Measurements from ENCODE around the gene DUSP6. TPM values are rescaled to one million over a fixed set of nuclear protein-coding genes. Genes with fewer than 3 reads are reported as not detected.

DUSP6 gene
- total and polyA plus RNA-seq, 2 of the 13 experiments (the other 11 are each of a cell fraction or from before 2014, with no cell fraction given): 40.9 to 161 TPM

GRCh38 chr12:89327486-89328094 is 24.7 kb downstream of the DUSP6 start (continued):
- TF ChIP-seq MYNN (CRISPR knock-in tag; IDR thresholded peaks at IDR 0.05; ENCODE audit: low read depth) (no peak), ZNF256 (CRISPR knock-in tag; conservative IDR thresholded peaks at IDR 0.05) (no peak), ZNF891 (CRISPR knock-in tag; IDR thresholded peaks at IDR 0.05) (no peak), ZNF329 (CRISPR knock-in tag; IDR thresholded peaks at IDR 0.05; ENCODE audit: low read depth) (no peak), MAFG (CRISPR knock-in tag; IDR thresholded peaks at IDR 0.05) (no peak), U2AF2 (IDR thresholded peaks at IDR 0.05; ENCODE audit: low read depth, low read length) (no peak), ZNF513 (CRISPR knock-in tag; conservative IDR thresholded peaks at IDR 0.05) (no peak), TCF7L2 (IDR thresholded peaks at IDR 0.05; ENCODE audit: low read depth, low read length) (no peak), PAX8 (CRISPR knock-in tag; IDR thresholded peaks at IDR 0.05; ENCODE audit: borderline replicate concordance) (no peak), MBNL3 (CRISPR knock-in tag; conservative IDR thresholded peaks at IDR 0.05) (no peak), ERF (CRISPR knock-in tag; IDR thresholded peaks at IDR 0.05) (no peak), SKI (IDR thresholded peaks at IDR 0.05; ENCODE audit: partially characterized antibody) (no peak), ETV5 (CRISPR knock-in tag; IDR thresholded peaks at IDR 0.05; ENCODE audit: borderline replicate concordance) (no peak)
- TF ChIP-seq, protein P1, sequence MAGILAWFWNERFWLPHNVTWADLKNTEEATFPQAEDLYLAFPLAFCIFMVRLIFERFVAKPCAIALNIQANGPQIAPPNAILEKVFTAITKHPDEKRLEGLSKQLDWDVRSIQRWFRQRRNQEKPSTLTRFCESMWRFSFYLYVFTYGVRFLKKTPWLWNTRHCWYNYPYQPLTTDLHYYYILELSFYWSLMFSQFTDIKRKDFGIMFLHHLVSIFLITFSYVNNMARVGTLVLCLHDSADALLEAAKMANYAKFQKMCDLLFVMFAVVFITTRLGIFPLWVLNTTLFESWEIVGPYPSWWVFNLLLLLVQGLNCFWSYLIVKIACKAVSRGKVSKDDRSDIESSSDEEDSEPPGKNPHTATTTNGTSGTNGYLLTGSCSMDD (CRISPR knock-in tag; IDR thresholded peaks at IDR 0.05): no peak
